Measurements from ENCODE around the gene ADRA2A. TPM values are rescaled to one million over a fixed set of nuclear protein-coding genes. Genes with fewer than 3 reads are reported as not detected.

The ADRA2A gene
- total and polyA plus RNA-seq, 10 of the 15 experiments (the other 5 are each of a cell fraction or from before 2014, with no cell fraction given), result 0.08 TPM; not detected in 9

DNA sequence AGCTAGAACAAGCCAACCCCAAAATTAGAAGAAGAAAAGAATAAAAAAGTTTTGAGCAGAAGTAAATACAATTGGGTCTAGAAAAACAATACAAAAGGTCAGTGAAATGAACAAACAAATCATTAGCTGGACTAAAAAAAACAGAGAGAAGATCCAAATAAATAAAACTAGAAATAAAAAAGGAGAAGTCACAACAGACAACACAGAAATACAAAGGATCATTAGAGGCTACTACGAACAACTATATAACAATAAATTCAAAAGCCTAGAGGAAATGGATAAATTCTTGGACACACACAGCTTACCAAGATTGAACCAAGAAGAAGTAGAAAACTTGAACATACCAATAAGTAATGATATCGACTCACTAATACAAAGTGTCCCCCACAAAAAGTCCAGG, 13.4 kb upstream of the ADRA2A start:
- H3K9ac ChIP-seq (ENCODE audit: control insufficient read depth, insufficient read depth, low read length), result no peak overlapping the region
- no peak for FAIRE-seq
- TF ChIP-seq EED (IDR thresholded peaks at IDR 0.05; ENCODE audit: low read depth) (no peak), NFYB (IDR thresholded peaks at IDR 0.05; ENCODE audit: insufficient read depth, low read depth, low read length) (no peak), NR2F1 (conservative IDR thresholded peaks at IDR 0.05) (no peak), WRNIP1 (IDR thresholded peaks at IDR 0.05; ENCODE audit: borderline replicate concordance, low read depth, low read length) (no peak), SIN3A (IDR thresholded peaks at IDR 0.05; ENCODE audit: low read depth, low read length) (no peak), EP300 (IDR thresholded peaks at IDR 0.05; ENCODE audit: borderline replicate concordance in 1 of 2, control insufficient read depth in 1 of 2, low read depth in 2 of 2, low read length in 2 of 2) (no peak), RBBP5 (conservative IDR thresholded peaks at IDR 0.05) (no peak), SP1 (IDR thresholded peaks at IDR 0.05; ENCODE audit: low read depth, low read length) (no peak), FOXM1 (IDR thresholded peaks at IDR 0.05; ENCODE audit: low read depth, low read length) (no peak), SMARCA5 (IDR thresholded peaks at IDR 0.05) (no peak), IKZF2 (IDR thresholded peaks at IDR 0.05) (no peak), TCF7 (IDR thresholded peaks at IDR 0.05; ENCODE audit: borderline replicate concordance) (no peak), SMC3 (IDR thresholded peaks at IDR 0.05; ENCODE audit: borderline replicate concordance, low read length) (no peak), RAD51 (IDR thresholded peaks at IDR 0.05) (no peak)
- DNase-seq (ENCODE audit: low read depth, low spot score), result no peak
- in situ Hi-C loops (cut with MboI) (no loop called here), intact Hi-C loops (cut with micrococcal nuclease; ENCODE audit: unreplicated experiment) (no loop called here)
- no peaks in the 10 kb centered on the region for H3K79me2 ChIP-seq (ENCODE audit: control insufficient read depth, insufficient read depth, low read length)
- CTCF ChIA-PET, result no interaction called here
- 78% methylated on average over 2 of the region's 2 CpGs for WGBS (ENCODE audit: insufficient coverage, insufficient replicate concordance, low lambda C conversion rate, missing lambda C conversion rate)
- no peak overlapping the region for H3K4me2 ChIP-seq (ENCODE audit: control insufficient read depth, insufficient read depth)
- POLR2A ChIA-PET, result no interaction called here
- ATAC-seq, result no peak
- no peaks in the 10 kb centered on the region for H3K4me1 ChIP-seq (ENCODE audit: control insufficient read depth, insufficient read depth, low read length)
- H2AFZ ChIP-seq (ENCODE audit: control insufficient read depth, low read depth, low read length), result no peak overlapping the region
- H3K27ac ChIP-seq (ENCODE audit: control insufficient read depth, insufficient read depth), result no peak overlapping the region
- RAD21 ChIA-PET (ENCODE audit: unreplicated experiment), result no interaction called here
- no peaks in the 10 kb centered on the region for H3K36me3 ChIP-seq (ENCODE audit: control insufficient read depth in 2 of 2, insufficient read depth in 2 of 2, low read length in 1 of 2)
- no peaks in the 10 kb centered on the region for H4K20me1 ChIP-seq (ENCODE audit: control insufficient read depth, insufficient read depth)
- SMC1A ChIA-PET (ENCODE audit: uncharacterized antibody, unreplicated experiment), result interaction anchor here (0.7 to 2.3 kb wide), 3 partner anchors 10 to 748 kb away, joined by 3 to 7 read pairs (median 3); no protein-coding TSS in a partner anchor
- no peaks in the 10 kb centered on the region; the same call in 2 of the 3 replicates for H3K9me3 ChIP-seq (replicated peaks; ENCODE audit: control insufficient read depth, insufficient read depth, low read length)
- H3K27me3 ChIP-seq (replicated peaks in 1 of 2; ENCODE audit: control insufficient read depth in 2 of 2, insufficient read depth in 2 of 2, low read length in 1 of 2), result no peaks in the 10 kb centered on the region
- BruUV-seq (replicated peaks), result no TSS peak
- no peak overlapping the region for H3K4me3 ChIP-seq

Data from GM12878 (cell line).